Ovary (tissue), 3 donors: ENCODE results near the gene EEIG1.

Source experiments
- CTCF ChIP-seq, 3 donors: fragments of 450-650 bp in 2 of 3; fragments of 200-600 bp in 1 of 3; IDR thresholded peaks; one replicate each; pipeline versions ENCODE4 v1.5.1 to v1.8.0; 2016 to 2022; ENCODE audit warnings: antibody characterized with exemption in 3 of 3, mild to moderate bottlenecking in 1 of 3
- EP300 ChIP-seq: sonication (generic); formaldehyde crosslinking; IDR thresholded peaks from one replicate; pipeline ENCODE4 v1.6.1; 2017; ENCODE audit warnings: antibody characterized with exemption
- POLR2A ChIP-seq: fragments of 450-650 bp; IDR thresholded peaks from one replicate; pipeline ENCODE4 v1.6.1; 2017; ENCODE audit warnings: antibody characterized with exemption, mild to moderate bottlenecking, moderate library complexity
- donor health status: DM: no; HTN: no; CAD: no.

GRCh38 chr9:128027705-128028104 is 46.9 kb upstream of the EEIG1 start:
- TF ChIP-seq POLR2A (no peak), CTCF (IDR thresholded peaks at IDR 0.05) (no peak), EP300 (no peak)
